GM18508 (cell line): ENCODE data around the gene ZNF586.
"Not testable (repeated sequence)": the region's sequence is repeated elsewhere in the genome, so short reads cannot be mapped to it uniquely, and the experiment has no call there.

ENCODE experiments used
- ATAC-seq: cut with Tn5 transposase; IDR thresholded peaks from one replicate; pipeline ENCODE4 v1.9.1; 2021; ENCODE audit warnings: moderate number of reproducible peaks; ENCODE audit not compliant: insufficient read depth, unreplicated experiment

Gene ZNF586

GRCh38 chr19:57820599-57820998 is 51.1 kb downstream of the ZNF586 start:
- ATAC-seq = no peak

DNA sequence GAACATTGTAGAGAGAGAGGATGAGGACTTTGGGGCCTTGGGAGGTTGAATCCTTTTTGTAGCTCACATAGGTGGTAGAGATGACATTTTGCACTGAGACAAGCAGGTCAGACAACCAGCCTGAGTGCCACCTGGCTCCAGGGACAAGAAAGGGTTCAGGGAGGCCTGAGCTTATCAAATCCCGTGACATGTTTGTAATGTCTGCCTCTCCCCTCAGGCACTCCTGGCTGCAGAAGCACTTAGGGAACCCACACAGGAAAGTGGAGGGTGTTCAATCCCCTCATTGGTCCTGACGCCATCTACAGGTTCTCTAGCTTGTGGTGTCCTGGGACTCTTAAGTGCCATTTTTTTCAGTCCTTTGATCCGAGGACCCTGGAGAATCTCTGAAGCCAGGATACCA is 51.6 kb downstream of the ZNF586 start:
- ATAC-seq = not testable (repeated sequence)

DNA sequence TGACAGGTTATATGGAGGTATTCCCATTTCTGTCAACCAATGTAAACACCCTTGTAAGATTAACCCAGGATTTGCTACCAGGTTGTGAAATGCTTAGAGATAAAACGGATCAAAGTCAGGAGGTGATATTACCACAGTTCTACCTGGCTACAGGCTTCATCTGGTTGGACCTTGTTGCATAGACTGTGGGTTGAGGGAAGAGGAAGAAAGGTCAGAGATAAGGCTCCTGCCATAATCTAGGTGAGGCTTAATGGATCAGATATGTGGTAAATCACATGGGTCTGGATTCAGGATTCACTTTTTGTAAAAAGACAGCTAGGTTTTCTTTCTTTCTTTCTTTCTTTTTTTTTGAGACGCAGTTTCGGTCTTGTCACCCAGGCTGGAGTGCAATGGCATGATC is 52.0 kb downstream of the ZNF586 start:
- not testable (repeated sequence) for ATAC-seq

DNA sequence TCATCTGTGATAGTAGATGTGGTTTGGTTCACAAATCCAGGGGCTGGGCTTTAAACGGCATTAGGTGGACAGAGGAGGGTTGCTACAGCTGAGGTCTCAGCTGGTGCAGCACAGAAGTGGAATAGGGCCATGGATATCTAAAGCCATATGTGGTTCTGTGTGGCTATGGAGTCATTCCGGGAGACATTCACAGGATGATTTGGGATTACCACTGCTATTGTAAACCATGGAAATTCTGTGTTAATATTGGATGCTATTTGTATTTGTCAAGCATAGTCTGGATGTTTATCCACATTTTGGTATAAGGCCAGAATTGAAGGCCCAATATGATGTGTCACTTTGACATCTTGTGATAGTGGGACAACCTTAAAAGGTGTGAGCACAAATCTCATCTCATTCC is 53.7 kb downstream of the ZNF586 start:
- not testable (repeated sequence) for ATAC-seq

GRCh38 chr19:57823608-57824007 is 54.1 kb downstream of the ZNF586 start:
- ATAC-seq = not testable (repeated sequence)

- no peak for ATAC-seq
These were observed 56.0 kb downstream of the ZNF586 start for GRCh38 chr19:57825511-57825910.

DNA sequence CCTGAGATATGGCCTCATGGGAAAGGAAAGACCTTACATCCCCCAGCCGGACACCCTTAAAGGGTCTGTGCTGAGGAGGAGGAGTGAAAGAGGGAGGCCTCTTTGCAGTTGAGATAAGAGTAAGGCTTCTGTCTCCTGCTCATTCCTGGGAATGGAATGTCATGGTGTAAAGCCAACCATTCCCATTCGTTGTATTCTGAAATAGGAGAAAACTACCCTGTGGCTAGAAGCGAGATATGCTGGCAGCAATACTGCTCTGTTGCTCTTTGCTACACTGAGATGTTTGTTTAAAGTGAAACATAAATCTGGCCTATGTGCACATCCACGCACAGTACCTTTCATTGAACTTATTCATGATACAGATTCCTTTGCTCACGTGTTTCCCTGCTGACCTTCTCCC is 59.8 kb downstream of the ZNF586 start:
- no peak for ATAC-seq

GRCh38 chr19:57830071-57830602 is 60.7 kb downstream of the ZNF586 start, which contains the start of gene ZNF587B:
Gene ZNF587B (plus strand): TSS chr19:57830299. CDS start chr19:57830529, 230 bp downstream.
- ATAC-seq = no peak
